ENCODE measurements around the gene GGACT. TPM values are rescaled to one million over a fixed set of nuclear protein-coding genes. Genes with fewer than 3 reads are reported as not detected.

The GGACT gene
- total RNA-seq, 4 donors from 2014 or later: 0.74 to 1.9 (median 1.5) TPM

GRCh38 chr13:100608906-100609305 is 20.3 kb upstream of the GGACT start:
- no peak for ATAC-seq

GRCh38 chr13:100608489-100608888 is 19.9 kb upstream of the GGACT start:
- Histone ChIP-seq H3K4me1 (peaks cover 0 to 5% (median 0%) of the 10 kb centered on the region in 3 donors), H3K27ac (no peak overlapping the region), H3K36me3 (peaks cover 0 to 47% of the 10 kb centered on the region in 2 donors), H3K9me3 (no peaks in the 10 kb centered on the region), H3K4me3 (no peak overlapping the region), H3K27me3 (no peaks in the 10 kb centered on the region)
- no peak for ATAC-seq
- TF ChIP-seq POLR2A (IDR thresholded peaks at IDR 0.05) (no peak), EP300 (IDR thresholded peaks at IDR 0.05) (no peak), POLR2AphosphoS5 (IDR thresholded peaks at IDR 0.05) (no peak), CTCF (IDR thresholded peaks at IDR 0.05) (no peak)
- WGBS, 2 donors (ENCODE audit: low coverage in 1 of 2): 79 to 93% methylated on average over 2 of the region's 3 CpGs

More at GRCh38 chr13:100608906-100609305, 20.3 kb upstream of the GGACT start:
- Histone ChIP-seq H3K27ac (no peak overlapping the region), H3K4me1 (peaks cover 0 to 5% (median 0%) of the 10 kb centered on the region in 3 donors), H3K27me3 (no peaks in the 10 kb centered on the region), H3K4me3 (no peak overlapping the region), H3K9me3 (no peaks in the 10 kb centered on the region), H3K36me3 (peaks cover 0 to 47% of the 10 kb centered on the region in 2 donors)
- TF ChIP-seq EP300 (IDR thresholded peaks at IDR 0.05) (no peak), CTCF (IDR thresholded peaks at IDR 0.05) (no peak), POLR2AphosphoS5 (IDR thresholded peaks at IDR 0.05) (no peak), POLR2A (IDR thresholded peaks at IDR 0.05) (no peak)
- 87 to 91% methylated on average over 5 to 6 of the region's 6 CpGs for WGBS, 2 donors (ENCODE audit: low coverage in 1 of 2)

GRCh38 chr13:100604918-100605710 is 16.5 kb upstream of the GGACT start:
- no peak for TF ChIP-seq EP300 (IDR thresholded peaks at IDR 0.05)
- TF ChIP-seq CTCF (IDR thresholded peaks at IDR 0.05): no peak
- no peak for TF ChIP-seq POLR2A (IDR thresholded peaks at IDR 0.05)
- TF ChIP-seq POLR2AphosphoS5 (IDR thresholded peaks at IDR 0.05): no peak
- Histone ChIP-seq H3K27ac (no peak overlapping the region), H3K36me3 (peaks cover 0 to 25% of the 10 kb centered on the region in 2 donors), H3K4me1 (no peaks in the 10 kb centered on the region), H3K4me3 (no peak overlapping the region), H3K27me3 (no peaks in the 10 kb centered on the region), H3K9me3 (no peaks in the 10 kb centered on the region)
- 60 to 74% methylated on average over 3 to 5 of the region's 5 CpGs for WGBS, 2 donors (ENCODE audit: low coverage in 1 of 2)
- no peak for ATAC-seq

GRCh38 chr13:100602493-100603111 is 14.0 kb upstream of the GGACT start:
- no peak for TF ChIP-seq POLR2A (IDR thresholded peaks at IDR 0.05)
- TF ChIP-seq POLR2AphosphoS5 (IDR thresholded peaks at IDR 0.05): no peak
- no peak for TF ChIP-seq CTCF (IDR thresholded peaks at IDR 0.05)
- no peak for TF ChIP-seq EP300 (IDR thresholded peaks at IDR 0.05)
- no peaks in the 10 kb centered on the region for H3K9me3 ChIP-seq

More at GRCh38 chr13:100602493-100603111, 14.0 kb upstream of the GGACT start:
- Histone ChIP-seq H3K36me3 (peaks cover 0 to 21% of the 10 kb centered on the region in 2 donors), H3K27ac (no peak overlapping the region), H3K4me1 (no peaks in the 10 kb centered on the region), H3K27me3 (no peaks in the 10 kb centered on the region), H3K4me3 (no peak overlapping the region)
- WGBS, 2 donors (ENCODE audit: low coverage in 1 of 2): 49 to 61% methylated on average over 6 to 8 of the region's 8 CpGs
- ATAC-seq: no peak

All from gastroesophageal sphincter (tissue), 4 donors.